ENCODE data around the gene STK32C.

DNA sequence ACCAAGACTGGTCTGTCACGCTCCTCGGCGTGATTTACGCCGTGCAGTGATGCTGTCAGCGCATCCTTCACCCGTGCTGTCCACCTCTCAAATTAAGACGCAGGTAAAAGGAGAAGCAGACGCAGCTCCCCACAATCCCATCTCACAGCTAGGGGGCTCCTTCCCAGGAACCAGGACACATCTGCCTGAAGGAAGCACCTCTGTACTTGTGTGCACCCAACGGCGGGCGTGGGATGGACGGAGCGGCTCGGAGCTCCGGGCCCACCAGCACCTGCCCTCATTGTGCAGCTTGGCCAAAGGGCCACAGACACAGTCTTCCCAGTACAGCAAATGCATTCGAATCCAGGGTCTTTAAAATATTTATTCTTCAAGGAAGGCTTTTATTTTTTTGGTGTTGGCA, 55.3 kb downstream of the STK32C start:
- TF ChIP-seq, protein P1, sequence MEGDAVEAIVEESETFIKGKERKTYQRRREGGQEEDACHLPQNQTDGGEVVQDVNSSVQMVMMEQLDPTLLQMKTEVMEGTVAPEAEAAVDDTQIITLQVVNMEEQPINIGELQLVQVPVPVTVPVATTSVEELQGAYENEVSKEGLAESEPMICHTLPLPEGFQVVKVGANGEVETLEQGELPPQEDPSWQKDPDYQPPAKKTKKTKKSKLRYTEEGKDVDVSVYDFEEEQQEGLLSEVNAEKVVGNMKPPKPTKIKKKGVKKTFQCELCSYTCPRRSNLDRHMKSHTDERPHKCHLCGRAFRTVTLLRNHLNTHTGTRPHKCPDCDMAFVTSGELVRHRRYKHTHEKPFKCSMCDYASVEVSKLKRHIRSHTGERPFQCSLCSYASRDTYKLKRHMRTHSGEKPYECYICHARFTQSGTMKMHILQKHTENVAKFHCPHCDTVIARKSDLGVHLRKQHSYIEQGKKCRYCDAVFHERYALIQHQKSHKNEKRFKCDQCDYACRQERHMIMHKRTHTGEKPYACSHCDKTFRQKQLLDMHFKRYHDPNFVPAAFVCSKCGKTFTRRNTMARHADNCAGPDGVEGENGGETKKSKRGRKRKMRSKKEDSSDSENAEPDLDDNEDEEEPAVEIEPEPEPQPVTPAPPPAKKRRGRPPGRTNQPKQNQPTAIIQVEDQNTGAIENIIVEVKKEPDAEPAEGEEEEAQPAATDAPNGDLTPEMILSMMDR (IDR thresholded peaks at IDR 0.05; ENCODE audit: insufficient read depth, low read depth, low read length): no peak
- no peak for TF ChIP-seq EZH2 (IDR thresholded peaks at IDR 0.05; ENCODE audit: insufficient read depth, low read length)
